ENCODE measurements around the gene ACSM2B.

GRCh38 chr16:20622498-20622870 is 46.3 kb upstream of the ACSM2B start:
- TF ChIP-seq CTCF (IDR thresholded peaks at IDR 0.05; ENCODE audit: insufficient read depth, low read depth, low read length) = no peak
- TF ChIP-seq EZH2 (IDR thresholded peaks at IDR 0.05; ENCODE audit: insufficient read depth, low read length) = no peak
